GM23248 (cell line): ENCODE results near the gene ANKRD61. TPM values are rescaled to one million over a fixed set of nuclear protein-coding genes. Genes with fewer than 3 reads are reported as not detected.
"Not testable (repeated sequence)": the region's sequence is repeated elsewhere in the genome, so short reads cannot be mapped to it uniquely, and the experiment has no call there.

ENCODE experiments used
- DNase-seq: peaks from one replicate; pipeline ENCODE4 v3.0.0-alpha.2; 2015
- H2AFZ ChIP-seq: fragments of 200-600 bp; sonication (generic); 2 replicates; pipeline ENCODE4 v1.6.1; 2016; ENCODE audit warnings: antibody characterized with exemption
- H3F3A ChIP-seq: fragments of 200-600 bp; sonication (generic); 2 replicates; pipeline ENCODE4 v1.6.1; 2016; ENCODE audit warnings: mild to moderate bottlenecking, antibody characterized with exemption, mixed run types; ENCODE audit not compliant: insufficient read depth
- H3K27ac ChIP-seq: fragments of 200-600 bp; sonication (generic); 2 replicates; pipeline ENCODE4 v1.5.1; 2016; ENCODE audit warnings: mild to moderate bottlenecking
- H3K27me3 ChIP-seq: fragments of 200-600 bp; sonication (generic); replicated peaks from 2 replicates; pipeline ENCODE4 v1.6.1; 2016; ENCODE audit warnings: mild to moderate bottlenecking; ENCODE audit not compliant: insufficient read depth
- H3K36me3 ChIP-seq: fragments of 200-600 bp; sonication (generic); 2 replicates; pipeline ENCODE4 v1.6.1; 2016; ENCODE audit warnings: low read depth, mild to moderate bottlenecking
- H3K4me1 ChIP-seq: fragments of 200-600 bp; sonication (generic); 2 replicates; pipeline ENCODE4 v1.6.1; 2016; ENCODE audit warnings: mild to moderate bottlenecking; ENCODE audit not compliant: insufficient read depth
- H3K4me2 ChIP-seq: fragments of 200-600 bp; sonication (generic); one replicate; pipeline ENCODE4 v1.6.1; 2016; ENCODE audit warnings: mild to moderate bottlenecking; ENCODE audit not compliant: unreplicated experiment
- H3K4me3 ChIP-seq: fragments of 200-600 bp; sonication (generic); 2 replicates; pipeline ENCODE4 v1.5.1; 2016; ENCODE audit warnings: mild to moderate bottlenecking
- H3K79me2 ChIP-seq: fragments of 200-600 bp; sonication (generic); 2 replicates; pipeline ENCODE4 v1.6.1; 2016; ENCODE audit warnings: mild to moderate bottlenecking; ENCODE audit not compliant: insufficient read depth
- H3K9ac ChIP-seq: fragments of 200-600 bp; sonication (generic); 2 replicates; pipeline ENCODE4 v1.6.1; 2016; ENCODE audit warnings: mild to moderate bottlenecking
- H3K9me2 ChIP-seq: fragments of 200-600 bp; sonication (generic); 2 replicates; pipeline ENCODE4 v1.6.1; 2016; ENCODE audit warnings: mixed run types, mild to moderate bottlenecking, moderate library complexity; ENCODE audit not compliant: insufficient read depth
- H3K9me3 ChIP-seq: fragments of 200-600 bp; sonication (generic); one replicate; pipeline ENCODE4 v1.6.1; 2017; ENCODE audit warnings: low read depth
- H4K20me1 ChIP-seq: fragments of 200-600 bp; sonication (generic); 2 replicates; pipeline ENCODE4 v1.6.0; 2016; ENCODE audit not compliant: insufficient read depth
- EZH2 ChIP-seq: fragments of 200-600 bp; sonication (generic); IDR thresholded peaks from 2 replicates; pipeline ENCODE4 v1.6.1; 2018; ENCODE audit warnings: antibody characterized with exemption, mild to moderate bottlenecking; ENCODE audit not compliant: insufficient read depth, poor library complexity, severe bottlenecking
- EZH2phosphoT487 ChIP-seq: fragments of 200-600 bp; sonication (generic); IDR thresholded peaks from 2 replicates; pipeline ENCODE4 v1.6.1; 2018; ENCODE audit warnings: antibody characterized with exemption, moderate library complexity, mild to moderate bottlenecking, low read depth; ENCODE audit not compliant: insufficient read depth
- WGBS, 2 experiments: methylation state at CpG; one replicate each; pipeline ENCODE4 v1.1.6; 2015 to 2017; ENCODE audit warnings: low lambda C conversion rate in 2 of 2, low coverage in 1 of 2; ENCODE audit errors: missing lambda C conversion rate in 2 of 2; 5-methylcytosine and 5-hydroxymethylcytosine counted together
- in situ Hi-C: fragments of 300-500 bp; cut with MboI; formaldehyde crosslinking; loops from 2 replicates; pipeline ENCODE4 v1.15.0; 2020
- polyA plus RNA-seq: library from polyadenylated mRNA; unstranded; fragments of >200 nt; fragmentation: Nextera tagmentation; extraction: Ambion mirVana; gene quantifications from 2 replicates; pipeline ENCODE4 v1.2.1, GENCODE V29; 2016
- total RNA-seq: library from RNA; depleted of rRNA; stranded (reverse); fragments of >200 nt; shearing (Covaris generic); gene quantifications from 2 replicates; pipeline ENCODE4 v1.2.3, GENCODE V29; 2014; rRNA removed

The ANKRD61 gene
- total RNA-seq: not detected in 2 replicates
- 0.24 and 0.41 TPM in 2 replicates for polyA plus RNA-seq

DNA sequence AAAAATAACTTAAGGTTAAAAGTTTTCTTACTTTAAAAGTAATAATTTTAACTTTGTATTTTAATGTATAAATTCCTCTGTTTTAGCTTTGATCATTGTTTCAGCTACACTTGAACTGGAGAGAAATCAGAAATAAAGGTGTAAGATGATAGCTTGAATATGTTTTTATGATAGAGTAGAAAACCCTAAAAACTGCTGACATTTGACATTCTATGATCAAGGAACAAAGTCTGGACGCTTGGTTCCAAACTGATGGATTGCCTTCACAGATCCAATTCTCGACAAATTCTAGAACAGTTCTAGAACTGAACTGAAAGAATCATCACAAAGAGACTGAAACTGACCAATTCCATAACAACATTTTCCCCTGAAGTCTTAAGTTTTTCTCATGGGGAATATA lies at the start of gene ANKRD61:
Gene ANKRD61 (plus strand): TSS at position 389 of the 400 bp plus-strand sequence. CDS start 0 bp downstream, at position 389.
- Histone ChIP-seq H2AFZ (no peak within 1 kb of the TSS), H3K36me3 (peaks cover 54% of the 10 kb centered on the region), H3K27ac (no peak within 1 kb of the TSS), H3K9me2 (no peaks in the 10 kb centered on the region), H3K4me3 (no peak within 1 kb of the TSS), H4K20me1 (no peaks in the 10 kb centered on the region), H3K4me2 (no peak within 1 kb of the TSS), H3K9me3 (no peaks in the 10 kb centered on the region), H3K4me1 (no peaks in the 10 kb centered on the region), H3K79me2 (peaks cover 56% of the 10 kb centered on the region), H3K9ac (no peak within 1 kb of the TSS), H3K27me3 (no peaks in the 10 kb centered on the region), H3F3A (peaks cover 18% of the 10 kb centered on the region; the same call in 1 of the 2 replicates)
- TF ChIP-seq EZH2phosphoT487 (no peak), EZH2 (no peak)
- DNase-seq: no peak
- in situ Hi-C loops: no loop called here
- WGBS, 2 experiments: 88 to 99% methylated on average over 2 of the region's 2 CpGs

DNA sequence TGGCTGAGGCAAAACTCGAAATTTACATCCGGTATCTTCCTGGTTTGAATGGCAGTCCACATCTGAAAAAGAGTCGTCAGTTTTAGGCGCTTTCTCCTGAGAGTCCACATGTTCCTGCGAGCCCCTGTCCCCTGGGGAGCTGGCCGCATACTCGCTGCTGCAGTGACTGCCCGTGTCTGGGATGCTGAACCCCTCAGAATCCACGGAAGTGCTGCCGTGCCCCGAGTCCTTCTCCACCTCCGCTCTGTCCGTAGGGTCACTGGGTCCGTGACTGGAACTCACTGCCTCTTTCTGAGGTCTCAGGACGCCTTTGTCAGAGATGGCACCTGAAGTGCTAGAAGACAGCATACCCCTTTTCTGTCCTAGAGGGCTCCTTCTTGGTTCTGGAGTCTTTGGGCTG lies 44.1 kb upstream of the ANKRD61 start:
- H3K4me1 ChIP-seq, H2AFZ ChIP-seq, H3K36me3 ChIP-seq, H3K27ac ChIP-seq, H3K4me2 ChIP-seq, H3F3A ChIP-seq, H4K20me1 ChIP-seq, H3K79me2 ChIP-seq, DNase-seq, H3K9ac ChIP-seq, H3K9me2 ChIP-seq, H3K27me3 ChIP-seq, H3K4me3 ChIP-seq, H3K9me3 ChIP-seq: not testable (repeated sequence)
- in situ Hi-C loops: loop anchor here (25.0 kb wide), 1 partner anchor 925 kb away; no protein-coding TSS in a partner anchor
- WGBS, 2 experiments: 89% methylated on average over 15 of the region's 15 CpGs

DNA sequence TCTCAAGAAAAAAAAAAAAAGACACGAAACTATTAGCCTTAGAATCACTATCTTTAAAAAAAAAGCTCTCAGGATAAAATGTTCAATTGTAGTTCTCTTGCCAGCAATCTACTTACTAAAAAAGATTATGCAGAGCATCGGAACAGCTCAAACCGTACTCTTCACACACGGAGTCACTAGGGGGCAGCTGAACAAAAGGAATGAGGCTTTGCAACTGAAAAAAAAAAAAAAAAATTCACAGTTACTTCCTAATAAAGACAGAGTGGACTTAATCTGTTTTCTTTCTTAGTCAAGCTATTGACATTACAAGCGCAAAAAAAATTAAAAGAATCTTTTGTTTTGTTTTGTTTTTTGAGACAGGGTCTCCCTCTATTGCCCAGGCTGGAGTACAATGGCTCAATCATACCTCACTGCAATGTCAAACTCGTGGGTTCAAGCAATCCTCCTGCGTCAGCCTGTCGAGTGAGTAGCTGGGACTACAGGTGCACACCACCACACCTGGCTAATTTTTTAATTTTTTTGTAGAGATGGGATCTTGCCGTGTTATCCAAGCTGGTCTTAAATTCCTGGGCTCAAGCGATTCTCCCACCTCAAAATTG lies 33.9 kb upstream of the ANKRD61 start:
- no peak overlapping the region for H3K4me3 ChIP-seq
- no peaks in the 10 kb centered on the region for H3K9me2 ChIP-seq
- in situ Hi-C loops: loop anchor here (25.0 kb wide), 1 partner anchor 915 kb away; no protein-coding TSS in a partner anchor
- 57 to 58% methylated on average over 10 of the region's 10 CpGs for WGBS, 2 experiments
- peaks cover 33% of the 10 kb centered on the region; the same call in 1 of the 2 replicates for H3K36me3 ChIP-seq
- H3K27ac ChIP-seq: no peak overlapping the region
- no peak overlapping the region for H3K4me2 ChIP-seq
- 0 out of 2 replicates have a peak, but pooled peaks cover 5% of the 10 kb centered on the region for H3F3A ChIP-seq
- no peak for TF ChIP-seq EZH2
- TF ChIP-seq EZH2phosphoT487: no peak
- H3K9me3 ChIP-seq: no peaks in the 10 kb centered on the region
- 0 out of 2 replicates have a peak overlapping the region, but pooled peaks have one; percentile 28 for H2AFZ ChIP-seq
- no peaks in the 10 kb centered on the region for H3K27me3 ChIP-seq
- no peak overlapping the region for H3K9ac ChIP-seq
- peak; percentile 82 for DNase-seq
- no peaks in the 10 kb centered on the region for H4K20me1 ChIP-seq
- H3K79me2 ChIP-seq: no peaks in the 10 kb centered on the region
- no peaks in the 10 kb centered on the region for H3K4me1 ChIP-seq

DNA sequence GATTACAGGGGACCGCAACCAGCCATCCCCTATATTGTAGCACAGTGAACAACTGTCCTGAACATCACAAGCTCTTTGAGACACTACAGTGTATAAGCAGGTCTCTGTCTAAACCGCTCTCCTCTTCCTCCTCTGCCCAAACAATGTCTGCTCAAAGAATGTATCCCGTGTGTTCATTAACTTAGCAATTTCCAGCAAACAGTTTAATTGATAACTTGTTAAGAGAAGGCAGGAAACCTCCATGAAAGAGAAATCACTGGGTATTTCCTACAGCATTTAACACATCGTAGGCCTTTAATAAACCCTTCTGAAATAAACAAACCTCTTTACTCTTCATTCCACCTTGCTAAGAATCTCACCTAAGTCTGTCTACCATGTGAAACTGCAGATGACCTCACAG lies 23.8 kb upstream of the ANKRD61 start:
- Histone ChIP-seq H3K36me3 (peaks cover 13% of the 10 kb centered on the region; the same call in 1 of the 2 replicates), H3K27ac (no peak overlapping the region), H3K4me3 (no peak overlapping the region), H3K79me2 (peaks cover 55% of the 10 kb centered on the region), H3K4me2 (peak overlapping the region; percentile 97), H3K9ac (no peak overlapping the region), H2AFZ (no peak overlapping the region), H4K20me1 (no peaks in the 10 kb centered on the region), H3K27me3 (no peaks in the 10 kb centered on the region), H3F3A (no peaks in the 10 kb centered on the region), H3K9me3 (no peaks in the 10 kb centered on the region), H3K4me1 (peaks cover 23% of the 10 kb centered on the region), H3K9me2 (no peaks in the 10 kb centered on the region)
- TF ChIP-seq EZH2 (no peak), EZH2phosphoT487 (no peak)
- no peak for DNase-seq
- in situ Hi-C loops: loop anchor here (10.0 to 25.0 kb wide), 2 partner anchors 145 to 317 kb away; no protein-coding TSS in a partner anchor
- 69 to 78% methylated on average over 4 of the region's 4 CpGs for WGBS, 2 experiments

DNA sequence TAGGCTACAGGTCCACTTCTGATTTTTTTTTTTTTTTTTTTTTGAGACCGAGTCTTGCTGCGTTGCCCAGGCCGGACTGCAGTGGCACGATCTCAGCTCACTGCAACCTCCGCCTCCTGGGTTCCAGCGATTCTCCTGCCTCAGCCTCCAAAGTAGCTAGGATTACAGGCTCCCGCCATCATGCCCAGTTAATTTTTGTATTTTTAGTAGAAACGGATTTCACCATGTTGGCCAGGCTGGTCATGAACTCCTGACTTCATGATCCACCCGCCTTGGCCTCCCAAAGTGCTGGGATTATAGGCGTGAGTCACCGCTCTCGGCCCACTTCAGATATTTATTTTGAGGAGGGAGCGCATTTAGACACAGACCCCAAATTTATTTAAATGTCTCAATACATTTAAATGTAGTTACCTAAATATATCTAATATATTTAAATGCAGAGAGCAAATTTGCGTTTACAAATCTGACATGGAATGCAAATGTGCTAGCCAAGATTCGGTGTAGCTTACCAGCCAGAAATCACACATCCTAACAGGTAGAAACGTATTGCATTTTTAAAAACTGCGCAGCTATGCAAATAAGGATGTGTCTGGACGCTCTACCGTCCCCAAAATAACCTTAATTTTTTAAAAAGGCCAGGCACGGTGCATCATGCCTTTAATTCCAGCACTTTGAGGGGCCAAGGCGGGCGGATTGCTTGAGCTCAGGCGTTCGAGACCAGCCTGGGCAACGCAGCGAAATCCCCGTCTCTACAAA lies 23.2 kb upstream of the ANKRD61 start:
- H3K4me1 ChIP-seq: peaks cover 24% of the 10 kb centered on the region
- not testable (repeated sequence) for H4K20me1 ChIP-seq, H3K27ac ChIP-seq, H3K27me3 ChIP-seq, H3K9me2 ChIP-seq, H3F3A ChIP-seq, DNase-seq, H3K9me3 ChIP-seq, H3K36me3 ChIP-seq
- peak overlapping the region; percentile 96 for H3K9ac ChIP-seq
- H3K4me2 ChIP-seq: peak overlapping the region; percentile 97
- H2AFZ ChIP-seq: peak overlapping the region; percentile 88
- H3K4me3 ChIP-seq: peak overlapping the region; percentile 95
- in situ Hi-C loops: loop anchor here (10.0 to 25.0 kb wide), 2 partner anchors 146 to 317 kb away; no protein-coding TSS in a partner anchor
- H3K79me2 ChIP-seq: peaks cover 61% of the 10 kb centered on the region
- 51 to 52% methylated on average over 27 of the region's 27 CpGs for WGBS, 2 experiments
